HepG2 (cell line): ENCODE measurements around the gene PTRH2. TPM values are rescaled to one million over a fixed set of nuclear protein-coding genes. Genes with fewer than 3 reads are reported as not detected.

Experiments
- ATRX ChIP-seq: sonication (generic); formaldehyde crosslinking; IDR thresholded peaks from 2 replicates; pipeline ENCODE4 v1.4.0; 2020; ENCODE audit warnings: missing genetic modification reagents, borderline replicate concordance
- CREBL2 ChIP-seq: sonication (generic); formaldehyde crosslinking; IDR thresholded peaks from 2 replicates; pipeline ENCODE4 v1.8.1; 2023; ENCODE audit warnings: missing genetic modification reagents, mild to moderate bottlenecking, borderline replicate concordance
- FOXA1 ChIP-seq, 2 experiments: fragments of 450-650 bp in 1 of 2; sonication (generic) in 1 of 2; formaldehyde crosslinking in 1 of 2; IDR thresholded peaks; 2 replicates each; pipeline versions ENCODE4 v1.4.0 to v1.6.1; 2016 to 2020; ENCODE audit warnings: missing genetic modification reagents in 1 of 2
- FOXO4 ChIP-seq: sonication (generic); formaldehyde crosslinking; conservative IDR thresholded peaks from 2 replicates; pipeline ENCODE4 v1.8.1; 2023; ENCODE audit warnings: missing genetic modification reagents
- HOXD1 ChIP-seq: sonication (generic); formaldehyde crosslinking; IDR thresholded peaks from 2 replicates; pipeline ENCODE4 v1.5.0; 2020; ENCODE audit warnings: missing genetic modification reagents
- MEF2D ChIP-seq: sonication (generic); formaldehyde crosslinking; IDR thresholded peaks from 2 replicates; pipeline ENCODE4 v1.5.1; 2020; ENCODE audit warnings: mild to moderate bottlenecking, missing genetic modification reagents
- MTA1 ChIP-seq: sonication (generic); formaldehyde crosslinking; IDR thresholded peaks from 2 replicates; pipeline ENCODE4 v1.4.0; 2020; ENCODE audit warnings: missing genetic modification reagents, mild to moderate bottlenecking, borderline replicate concordance
- SMAD3 ChIP-seq: sonication (generic); formaldehyde crosslinking; IDR thresholded peaks from 2 replicates; pipeline ENCODE4 v1.4.0; 2020; ENCODE audit warnings: missing genetic modification reagents
- SNAPC5 ChIP-seq: sonication (generic); formaldehyde crosslinking; IDR thresholded peaks from 2 replicates; pipeline ENCODE4 v1.8.1; 2023; ENCODE audit warnings: mild to moderate bottlenecking, missing genetic modification reagents, borderline replicate concordance
- THAP7 ChIP-seq: sonication (generic); formaldehyde crosslinking; IDR thresholded peaks from 2 replicates; pipeline ENCODE4 v1.8.1; 2023; ENCODE audit warnings: mild to moderate bottlenecking, missing genetic modification reagents
- ZNF205 ChIP-seq: IDR thresholded peaks from 2 replicates; pipeline ENCODE4 v1.6.1; 2018; ENCODE audit warnings: missing biosample characterization, missing genetic modification reagents
- ZNF407 ChIP-seq: sonication (generic); formaldehyde crosslinking; IDR thresholded peaks from one replicate; pipeline ENCODE4 v1.5.1; 2020; ENCODE audit warnings: mild to moderate bottlenecking, missing genetic modification reagents; ENCODE audit errors: not compliant biosample characterization
- ZNF512 ChIP-seq: sonication (generic); formaldehyde crosslinking; IDR thresholded peaks from 2 replicates; pipeline ENCODE4 v1.4.0; 2020; ENCODE audit warnings: mild to moderate bottlenecking, missing genetic modification reagents
- ZNF567 ChIP-seq: sonication (generic); formaldehyde crosslinking; IDR thresholded peaks from 2 replicates; pipeline ENCODE4 v1.8.1; 2023; ENCODE audit warnings: mild to moderate bottlenecking, missing genetic modification reagents, borderline replicate concordance
- ZNF777 ChIP-seq: sonication (generic); formaldehyde crosslinking; IDR thresholded peaks from 2 replicates; pipeline ENCODE4 v1.4.0; 2020; ENCODE audit warnings: missing genetic modification reagents
- polyA plus RNA-seq, 8 experiments: library from polyadenylated mRNA; depleted of rRNA in 3 of 8; stranded (reverse) in 7 of 8; unstranded in 1 of 8; fragments of >200 nt; fragmentation: Illumina TruSeq in 4 of 8; extraction: Trizol in 4 of 8; gene quantifications; 2 replicates each; pipeline versions ENCODE4 v1.2.1 to v1.2.3, GENCODE V29; 2011 to 2016; ENCODE audit warnings: low read depth in 4 of 8, missing spikeins in 1 of 8, mixed read lengths in 1 of 8; ENCODE audit not compliant: insufficient read depth in 1 of 8
- total RNA-seq, 5 experiments: library from RNA; depleted of rRNA; stranded (reverse); fragments of >200 nt; fragmentation: Illumina TruSeq; extraction: Trizol; gene quantifications; 2 replicates each; pipeline ENCODE4 v1.2.3, GENCODE V29; 2016; ENCODE audit warnings: low read depth in 1 of 5

Gene PTRH2
- total and polyA plus RNA-seq, 2 of the 13 experiments (the other 11 are each of a cell fraction or from before 2014, with no cell fraction given), result 67.7 to 83.3 TPM

- TF ChIP-seq CREBL2 (CRISPR knock-in tag) (no peak; the same call in 1 of the 2 replicates), SMAD3 (CRISPR knock-in tag) (peak; percentile 97; the same call in 1 of the 2 replicates), THAP7 (CRISPR knock-in tag) (0 out of 2 replicates have a peak, but pooled peaks have one; percentile 23), ZNF567 (peak; percentile 13; the same call in 1 of the 2 replicates), ATRX (CRISPR knock-in tag) (no peak), MTA1 (CRISPR knock-in tag) (no peak), MEF2D (CRISPR knock-in tag) (peak; percentile 92), ZNF407 (CRISPR knock-in tag) (no peak), FOXA1 (IDR thresholded peaks at IDR 0.05) (no peak), FOXA1 (CRISPR knock-in tag; IDR thresholded peaks at IDR 0.05) (peak; percentile 34; the same call in 1 of the 2 replicates), ZNF777 (CRISPR knock-in tag) (peak; percentile 54), SNAPC5 (CRISPR knock-in tag) (no peak), ZNF205 (CRISPR knock-in tag) (peak; percentile 85), HOXD1 (CRISPR knock-in tag) (peak; percentile 23), FOXO4 (CRISPR knock-in tag) (0 out of 2 replicates have a peak, but pooled peaks have one; percentile 27), ZNF512 (CRISPR knock-in tag) (no peak)
Measured at GRCh38 chr17:59707149-59707970, at the start of gene PTRH2, which contains the start of gene VMP1 (continued).
